Heart right ventricle (tissue), 16 donors: ENCODE measurements around the gene MAML2. TPM values are rescaled to one million over a fixed set of nuclear protein-coding genes. Genes with fewer than 3 reads are reported as not detected.

Experiments
- ATAC-seq, 8 donors: fragments of 200-7000 bp; cut with Tn5 transposase; one replicate each; pipeline ENCODE4 v1.9.1; 2020; ENCODE audit warnings: mild to moderate bottlenecking in 8 of 8, moderate library complexity in 8 of 8, moderate number of reproducible peaks in 1 of 8
- DNase-seq, 2 donors: peaks; one replicate each; pipeline ENCODE4 v3.0.0-alpha.2; 2020
- H3K27ac ChIP-seq, 10 donors: fragments of 200-600 bp; sonication (generic) in 2 of 10; one replicate each; pipeline versions ENCODE4 v1.5.0 to v1.8.0; 2020 to 2022; ENCODE audit warnings: mild to moderate bottlenecking in 3 of 10
- H3K27me3 ChIP-seq, 7 donors: fragments of 200-600 bp; one replicate each; pipeline ENCODE4 v1.8.0; 2021 to 2022; ENCODE audit warnings: mild to moderate bottlenecking in 2 of 7
- H3K36me3 ChIP-seq, 9 donors: fragments of 200-600 bp; sonication (generic) in 1 of 9; one replicate each; pipeline versions ENCODE4 v1.5.0 to v1.8.0; 2020 to 2022; ENCODE audit warnings: mild to moderate bottlenecking in 2 of 9
- H3K4me1 ChIP-seq, 9 donors: fragments of 200-600 bp; sonication (generic) in 1 of 9; one replicate each; pipeline versions ENCODE4 v1.5.0 to v1.8.0; 2020 to 2022; ENCODE audit warnings: mild to moderate bottlenecking in 4 of 9
- H3K4me3 ChIP-seq, 10 donors: fragments of 200-600 bp; sonication (generic) in 2 of 10; one replicate each; pipeline versions ENCODE4 v1.5.0 to v1.8.0; 2020 to 2022; ENCODE audit warnings: mild to moderate bottlenecking in 7 of 10, moderate library complexity in 2 of 10
- H3K9me3 ChIP-seq, 11 donors: fragments of 200-600 bp in 10 of 11; sonication (generic) in 2 of 11; one replicate each; pipeline versions ENCODE4 v1.5.0 to v1.8.0; 2013 to 2022; ENCODE audit warnings: mild to moderate bottlenecking in 2 of 11, control low read depth in 1 of 11, moderate library complexity in 1 of 11
- WGBS, 2 donors: extraction: QIAGEN DNeasy Blood & Tissue Kit; methylation state at CpG; one replicate each; pipeline ENCODE4 v1.1.7; 2013; ENCODE audit warnings: inconsistent platforms in 1 of 2; 5-methylcytosine and 5-hydroxymethylcytosine counted together
- intact Hi-C, 10 donors: fragments of 100-400 bp; cut with DNase I; formaldehyde crosslinking; loops; one replicate each; pipeline versions ENCODE4 v1.11.1 to v1.14.2; 2022
- polyA plus RNA-seq, 2 donors: library from polyadenylated mRNA; stranded (reverse); fragments of 200-250 nt; gene quantifications; one replicate each; pipeline ENCODE4 v1.2.3, GENCODE V29; 2013
- total RNA-seq, 10 donors: library from RNA; stranded (reverse); fragmentation: NEBNext Ultra II Directional in 3 of 10; extraction: Animal tissue kit (Norgen Biotek cat#: 25700) in 3 of 10; gene quantifications; one replicate each; pipeline versions ENCODE4 v1.2.1 to v1.2.4, GENCODE V29; 2021 to 2023
- TF ChIP-seq, protein P1 (sequence below), 9 donors: fragments of 200-600 bp; sonication (generic) in 2 of 9; IDR thresholded peaks; one replicate each; pipeline versions ENCODE4 v1.5.0 to v1.8.0; 2021 to 2022; ENCODE audit warnings: antibody characterized with exemption in 9 of 9, mild to moderate bottlenecking in 5 of 9, moderate library complexity in 1 of 9
- donor health status: Arrhythmogenic right ventricular cardiomyopathy.
- donor health status: ischemic (EF 13 %, LVEDD 7.1; RV severe dilation, severe dysfunction).
- donor health status: healthy with polysubstance abuse.
- donor health status: DM: no; HTN: yes; CAD: no.
- donor health status: DM: no; HTN: no; CAD: no.
- donor health status: ischemic (EF 25% LVEDD 6.9; RV normal size, moderate dysfunction).
- donor health status: ischemic (EF 25% LVEDD 5.7; RV mildly dilated, moderate dysfunction).
- donor health status: healthy.
- donor health status: DM: yes; HTN: yes; CAD: no.
- donor health status: Ischemic cardiomyopathy.
- donor health status: ischemic (EF 35%, LVEDD 5.7; RV mildly dilated, moderate dysfunction).
- donor health status: nonischemic (EF 11% LVEDD 7.7; RV severe dilation, severe dysfunction).
- donor health status: DM: yes; HTN: yes; CAD: no.
- donor health status: PGD.
- donor health status: ischemic (EF 29% LVEDD 5.4; RV normal size, mild dysfunction).
- donor health status: nonischemic (EF 23%, LVEDD 6.1; RV moderate dilation, normal function).

The MAML2 gene
- total and polyA plus RNA-seq, 12 donors, result 1.3 to 6.1 (median 4.1) TPM

DNA sequence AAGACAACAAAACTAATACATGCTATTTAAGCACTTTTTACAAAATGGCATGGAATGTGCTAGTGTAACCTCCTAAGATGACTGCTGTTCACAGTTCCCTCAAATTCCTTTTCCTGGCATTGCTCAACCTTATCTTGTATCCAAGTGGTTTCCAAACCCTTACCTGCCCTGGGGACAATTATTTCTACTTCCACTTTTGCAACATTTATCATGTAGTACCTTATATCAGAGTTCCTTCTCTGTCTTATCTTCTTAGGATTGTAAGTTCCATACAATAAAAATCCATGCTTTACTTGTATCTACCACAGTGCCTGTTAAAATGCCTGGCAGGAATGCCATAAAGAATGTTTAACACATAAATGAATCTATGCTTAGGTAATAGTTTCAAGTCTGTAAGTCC, 309.9 kb downstream of the MAML2 start:
- ATAC-seq, result no peak
- intact Hi-C loops, result loop anchor here in 1 of 10 donors (10.0 kb wide), 1 partner anchor 322 kb away; no protein-coding TSS in a partner anchor

DNA sequence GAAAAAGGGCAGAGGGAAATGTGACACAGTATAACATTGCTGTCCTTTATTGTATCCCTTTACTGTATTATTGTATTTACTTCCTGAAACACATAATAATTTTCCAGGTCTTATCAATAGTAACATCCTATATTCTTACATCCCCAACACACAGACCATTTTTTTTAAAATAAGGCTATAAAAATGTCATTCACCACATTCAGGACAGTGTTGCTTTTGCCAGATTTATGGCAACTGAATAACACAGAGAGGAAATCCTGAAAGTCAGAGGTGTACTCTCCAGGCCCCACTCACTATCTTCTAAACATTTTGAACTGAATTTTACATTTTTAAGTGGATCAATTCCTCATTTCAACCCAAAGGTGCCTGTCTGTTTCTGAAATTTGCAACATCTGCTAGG, 314.2 kb downstream of the MAML2 start:
- no peaks in the 10 kb centered on the region for H3K36me3 ChIP-seq
- no peaks in the 10 kb centered on the region for H3K27me3 ChIP-seq
- ATAC-seq (no peak), DNase-seq (no peak)
- H3K27ac ChIP-seq, result no peak overlapping the region
- intact Hi-C loops, result no loop called here
- H3K4me1 ChIP-seq, result peaks cover 0 to 3% (median 0%) of the 10 kb centered on the region in 9 donors
- TF ChIP-seq, protein P1, sequence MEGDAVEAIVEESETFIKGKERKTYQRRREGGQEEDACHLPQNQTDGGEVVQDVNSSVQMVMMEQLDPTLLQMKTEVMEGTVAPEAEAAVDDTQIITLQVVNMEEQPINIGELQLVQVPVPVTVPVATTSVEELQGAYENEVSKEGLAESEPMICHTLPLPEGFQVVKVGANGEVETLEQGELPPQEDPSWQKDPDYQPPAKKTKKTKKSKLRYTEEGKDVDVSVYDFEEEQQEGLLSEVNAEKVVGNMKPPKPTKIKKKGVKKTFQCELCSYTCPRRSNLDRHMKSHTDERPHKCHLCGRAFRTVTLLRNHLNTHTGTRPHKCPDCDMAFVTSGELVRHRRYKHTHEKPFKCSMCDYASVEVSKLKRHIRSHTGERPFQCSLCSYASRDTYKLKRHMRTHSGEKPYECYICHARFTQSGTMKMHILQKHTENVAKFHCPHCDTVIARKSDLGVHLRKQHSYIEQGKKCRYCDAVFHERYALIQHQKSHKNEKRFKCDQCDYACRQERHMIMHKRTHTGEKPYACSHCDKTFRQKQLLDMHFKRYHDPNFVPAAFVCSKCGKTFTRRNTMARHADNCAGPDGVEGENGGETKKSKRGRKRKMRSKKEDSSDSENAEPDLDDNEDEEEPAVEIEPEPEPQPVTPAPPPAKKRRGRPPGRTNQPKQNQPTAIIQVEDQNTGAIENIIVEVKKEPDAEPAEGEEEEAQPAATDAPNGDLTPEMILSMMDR (IDR thresholded peaks at IDR 0.05), result no peak
- H3K4me3 ChIP-seq, result no peak overlapping the region
- H3K9me3 ChIP-seq, result no peaks in the 10 kb centered on the region

More for the DNA sequence above, 309.9 kb downstream of the MAML2 start:
- TF ChIP-seq, protein P1 (IDR thresholded peaks at IDR 0.05), result no peak
- Histone ChIP-seq H3K9me3 (no peaks in the 10 kb centered on the region), H3K27me3 (no peaks in the 10 kb centered on the region), H3K4me3 (no peak overlapping the region), H3K4me1 (peaks cover 0 to 25% (median 0%) of the 10 kb centered on the region in 9 donors), H3K27ac (no peak overlapping the region), H3K36me3 (no peaks in the 10 kb centered on the region)
- DNase-seq, result no peak

DNA sequence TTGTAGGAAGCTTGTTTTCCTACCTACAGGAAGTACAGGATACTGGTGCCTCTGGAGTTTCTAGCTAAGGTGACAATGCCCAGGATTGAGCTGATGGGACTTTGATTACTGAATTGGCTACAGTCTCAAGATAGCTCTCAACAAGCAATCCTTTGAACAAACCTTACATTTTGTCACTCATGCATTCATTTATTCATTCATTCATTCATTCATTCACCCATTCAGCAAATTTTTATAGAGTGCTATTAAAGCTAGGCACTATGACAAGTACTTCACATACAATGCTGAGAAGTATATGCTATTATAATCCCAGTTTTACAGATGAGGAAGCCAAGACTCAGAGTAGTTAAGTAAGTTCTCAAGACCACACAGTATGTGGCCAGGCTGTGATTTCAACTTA, 316.0 kb downstream of the MAML2 start:
- Histone ChIP-seq H3K4me1 (no peaks in the 10 kb centered on the region), H3K9me3 (no peaks in the 10 kb centered on the region), H3K36me3 (no peaks in the 10 kb centered on the region), H3K27me3 (no peaks in the 10 kb centered on the region), H3K27ac (no peak overlapping the region), H3K4me3 (no peak overlapping the region)
- ATAC-seq (no peak), DNase-seq (no peak)
- intact Hi-C loops, result no loop called here
- TF ChIP-seq, protein P1 (IDR thresholded peaks at IDR 0.05), result no peak

DNA sequence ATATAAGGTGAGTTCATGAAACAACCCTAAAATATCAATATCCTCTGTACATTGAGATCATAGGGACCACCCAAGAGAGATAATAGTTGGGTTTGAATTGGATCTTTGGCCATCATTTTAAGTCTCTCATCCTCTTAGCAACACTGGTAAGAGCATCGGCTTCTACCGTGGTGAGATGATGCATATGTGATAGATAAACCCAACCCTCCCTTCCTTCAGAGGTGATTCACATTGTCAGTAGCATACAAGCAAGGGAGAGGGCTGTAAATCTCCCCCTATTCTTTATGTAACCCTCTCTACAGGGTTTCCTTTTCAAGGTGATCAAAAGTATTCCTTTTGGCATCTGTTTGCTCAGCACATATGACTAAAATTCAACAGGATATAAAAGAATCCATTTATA, 316.7 kb downstream of the MAML2 start:
- no peaks in the 10 kb centered on the region for H3K27me3 ChIP-seq
- peaks cover 0 to 4% (median 0%) of the 10 kb centered on the region in 9 donors for H3K36me3 ChIP-seq
- H3K4me1 ChIP-seq, result no peaks in the 10 kb centered on the region
- intact Hi-C loops, result no loop called here
- DNase-seq (no peak), ATAC-seq (no peak)
- no peak overlapping the region for H3K27ac ChIP-seq
- no peak overlapping the region for H3K4me3 ChIP-seq
- 78% methylated on average over 2 of the region's 2 CpGs for WGBS, 2 donors
- no peaks in the 10 kb centered on the region for H3K9me3 ChIP-seq
- TF ChIP-seq, protein P1 (IDR thresholded peaks at IDR 0.05), result no peak

DNA sequence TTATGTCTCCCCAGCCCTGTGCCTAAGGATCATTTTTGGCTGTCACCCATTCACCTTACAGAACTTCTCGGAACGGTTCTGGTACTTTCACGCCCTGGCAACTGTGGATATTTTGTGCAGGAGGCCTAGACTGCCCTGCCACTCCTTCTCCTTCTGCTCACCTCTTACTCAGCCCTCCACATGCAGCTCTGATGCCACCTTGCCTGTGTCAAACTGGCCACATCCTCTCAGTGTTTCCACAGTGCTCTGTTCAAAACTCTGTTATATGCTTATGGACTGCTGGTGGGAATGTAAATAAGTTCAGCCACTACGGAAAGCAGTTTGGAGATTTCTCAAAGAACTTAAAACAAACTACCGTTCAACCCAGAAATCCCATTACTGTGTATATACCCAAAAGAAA, 318.3 kb downstream of the MAML2 start:
- H3K27ac ChIP-seq, result no peak overlapping the region
- no peak overlapping the region for H3K4me3 ChIP-seq
- no peaks in the 10 kb centered on the region for H3K9me3 ChIP-seq
- no peaks in the 10 kb centered on the region for H3K4me1 ChIP-seq
- no peaks in the 10 kb centered on the region for H3K27me3 ChIP-seq
- DNase-seq, result no peak
- WGBS, 2 donors, result 89 to 95% methylated on average over 5 of the region's 5 CpGs
- no peak for ATAC-seq
- intact Hi-C loops, result no loop called here
- H3K36me3 ChIP-seq, result peaks cover 0 to 7% (median 0%) of the 10 kb centered on the region in 9 donors
- TF ChIP-seq, protein P1 (IDR thresholded peaks at IDR 0.05), result no peak
